ENCODE data around the gene SETD1A. TPM values are rescaled to one million over a fixed set of nuclear protein-coding genes. Genes with fewer than 3 reads are reported as not detected.
"Not testable (repeated sequence)": the region's sequence is repeated elsewhere in the genome, so short reads cannot be mapped to it uniquely, and the experiment has no call there.

Gene SETD1A
- total and polyA plus RNA-seq, 2 donors from 2014 or later, result 4.8 to 18.8 TPM

- H3K9ac ChIP-seq (ENCODE audit: low read length in 3 of 3), result no peak within 1 kb of the TSS
- intact Hi-C loops (cut with DNase I), result no loop called here
- H3K4me1 ChIP-seq (ENCODE audit: control insufficient read depth in 2 of 3, insufficient read depth in 2 of 3, low read depth in 1 of 3, low read length in 3 of 3), result no peaks in the 10 kb centered on the region
- TF ChIP-seq CTCF (IDR thresholded peaks at IDR 0.05; ENCODE audit: borderline replicate concordance, extremely low read depth, insufficient read depth), result no peak
- H3K4me3 ChIP-seq (ENCODE audit: low read length in 3 of 3), result no peak within 1 kb of the TSS
- no peak within 1 kb of the TSS for H3K27ac ChIP-seq (ENCODE audit: low read depth in 2 of 2, low read length in 2 of 2)
- no peaks in the 10 kb centered on the region for H3K9me3 ChIP-seq (ENCODE audit: control insufficient read depth in 2 of 3, insufficient read depth in 1 of 3, low read length in 3 of 3)
- peak in 4 of 5 donors; percentile 61 to 84 (median 70) for DNase-seq
- no peak for FAIRE-seq
- H3K27me3 ChIP-seq (ENCODE audit: control insufficient read depth, insufficient read depth, low read length), result peaks cover 2% of the 10 kb centered on the region
- H3K36me3 ChIP-seq (ENCODE audit: control insufficient read depth in 2 of 3, insufficient read depth in 3 of 3, low read length in 3 of 3), result no peaks in the 10 kb centered on the region
These were observed 53.2 kb downstream of the SETD1A start, which contains the start of gene STX1B for GRCh38 chr16:31010585-31011325. Gene STX1B, minus strand, starts transcription at chr16:31010638. Its CDS starts 242 bp downstream, at chr16:31010396.

- H3K9me3 ChIP-seq (ENCODE audit: control insufficient read depth in 2 of 3, insufficient read depth in 1 of 3, low read length in 3 of 3); H3K27ac ChIP-seq (ENCODE audit: low read depth in 2 of 2, low read length in 2 of 2); H3K4me3 ChIP-seq (ENCODE audit: low read length in 3 of 3); H3K4me1 ChIP-seq (ENCODE audit: control insufficient read depth in 2 of 3, insufficient read depth in 2 of 3, low read depth in 1 of 3, low read length in 3 of 3); DNase-seq; H3K9ac ChIP-seq (ENCODE audit: low read length in 3 of 3); intact Hi-C loops (cut with DNase I); FAIRE-seq; H3K27me3 ChIP-seq (ENCODE audit: control insufficient read depth, insufficient read depth, low read length); H3K36me3 ChIP-seq (ENCODE audit: control insufficient read depth in 2 of 3, insufficient read depth in 3 of 3, low read length in 3 of 3): not testable (repeated sequence)
These were observed 54.3 kb downstream of the SETD1A start for GRCh38 chr16:31011815-31012214.

- H3K4me3 ChIP-seq (ENCODE audit: low read length in 3 of 3); FAIRE-seq; H3K36me3 ChIP-seq (ENCODE audit: control insufficient read depth in 2 of 3, insufficient read depth in 3 of 3, low read length in 3 of 3); H3K4me1 ChIP-seq (ENCODE audit: control insufficient read depth in 2 of 3, insufficient read depth in 2 of 3, low read depth in 1 of 3, low read length in 3 of 3); intact Hi-C loops (cut with DNase I); H3K27me3 ChIP-seq (ENCODE audit: control insufficient read depth, insufficient read depth, low read length); DNase-seq; H3K9ac ChIP-seq (ENCODE audit: low read length in 3 of 3); H3K27ac ChIP-seq (ENCODE audit: low read depth in 2 of 2, low read length in 2 of 2); H3K9me3 ChIP-seq (ENCODE audit: control insufficient read depth in 2 of 3, insufficient read depth in 1 of 3, low read length in 3 of 3): not testable (repeated sequence)
These were observed 55.7 kb downstream of the SETD1A start for GRCh38 chr16:31013292-31013691.

- Histone ChIP-seq H3K4me1 (ENCODE audit: control insufficient read depth in 2 of 3, insufficient read depth in 2 of 3, low read depth in 1 of 3, low read length in 3 of 3) (no peaks in the 10 kb centered on the region), H3K9me3 (ENCODE audit: control insufficient read depth in 2 of 3, insufficient read depth in 1 of 3, low read length in 3 of 3) (no peaks in the 10 kb centered on the region), H3K9ac (ENCODE audit: low read length in 3 of 3) (no peak overlapping the region), H3K4me3 (ENCODE audit: low read length in 3 of 3) (no peak overlapping the region), H3K36me3 (ENCODE audit: control insufficient read depth in 2 of 3, insufficient read depth in 3 of 3, low read length in 3 of 3) (no peaks in the 10 kb centered on the region), H3K27me3 (ENCODE audit: control insufficient read depth, insufficient read depth, low read length) (peaks cover 2% of the 10 kb centered on the region), H3K27ac (ENCODE audit: low read depth in 2 of 2, low read length in 2 of 2) (no peak overlapping the region)
- intact Hi-C loops (cut with DNase I), result no loop called here
- no peak for FAIRE-seq
- DNase-seq, result peak in 1 of 5 donors; percentile 22
- no peak for TF ChIP-seq CTCF (IDR thresholded peaks at IDR 0.05; ENCODE audit: borderline replicate concordance, extremely low read depth, insufficient read depth)
These were observed 58.5 kb downstream of the SETD1A start for GRCh38 chr16:31016018-31016417.

DNA sequence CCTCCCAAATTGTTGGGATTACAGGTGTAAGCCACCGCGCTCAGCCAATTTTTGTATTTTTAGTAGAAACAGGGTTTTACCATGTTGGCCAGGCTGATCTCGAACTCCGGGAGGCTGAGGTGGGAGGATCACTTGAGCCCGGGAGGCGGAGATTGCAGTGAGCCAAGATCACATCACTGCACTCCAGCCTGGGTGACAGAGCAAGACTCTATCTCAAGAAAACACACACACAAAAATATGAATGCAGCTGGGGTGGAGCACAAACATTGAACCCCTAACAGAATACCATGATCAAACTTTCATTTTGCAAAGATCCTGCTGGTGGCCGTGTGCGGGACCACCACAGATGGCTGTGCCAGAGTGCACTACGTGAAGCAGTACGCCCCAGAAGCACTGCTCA, 60.2 kb downstream of the SETD1A start:
- DNase-seq, FAIRE-seq: not testable (repeated sequence)

More for the DNA sequence above, 60.2 kb downstream of the SETD1A start:
- H3K9me3 ChIP-seq (ENCODE audit: control insufficient read depth in 2 of 3, insufficient read depth in 1 of 3, low read length in 3 of 3); H3K9ac ChIP-seq (ENCODE audit: low read length in 3 of 3); H3K4me1 ChIP-seq (ENCODE audit: control insufficient read depth in 2 of 3, insufficient read depth in 2 of 3, low read depth in 1 of 3, low read length in 3 of 3); H3K27ac ChIP-seq (ENCODE audit: low read depth in 2 of 2, low read length in 2 of 2); intact Hi-C loops (cut with DNase I); H3K4me3 ChIP-seq (ENCODE audit: low read length in 3 of 3); H3K36me3 ChIP-seq (ENCODE audit: control insufficient read depth in 2 of 3, insufficient read depth in 3 of 3, low read length in 3 of 3); H3K27me3 ChIP-seq (ENCODE audit: control insufficient read depth, insufficient read depth, low read length): not testable (repeated sequence)

All from kidney (tissue), 14 donors.